Measurements from ENCODE around the gene WHRN. TPM values are rescaled to one million over a fixed set of nuclear protein-coding genes. Genes with fewer than 3 reads are reported as not detected.

The WHRN gene
- total RNA-seq, 4 donors from 2014 or later = 5.4 to 23.6 (median 8.5) TPM

GRCh38 chr9:114497236-114497635 lies 8.0 kb downstream of the WHRN start:
- intact Hi-C loops (cut with DNase I; ENCODE audit: low total_unique reads) = no loop called here
- no peaks in the 10 kb centered on the region for H3K9me3 ChIP-seq
- no peak overlapping the region for H3K4me3 ChIP-seq
- no peaks in the 10 kb centered on the region for H3K36me3 ChIP-seq
- H3K4me1 ChIP-seq = peaks cover 0 to 6% (median 3%) of the 10 kb centered on the region in 4 donors
- no peak for DNase-seq
- no peak for TF ChIP-seq POLR2A (IDR thresholded peaks at IDR 0.05)
- TF ChIP-seq, protein P1, sequence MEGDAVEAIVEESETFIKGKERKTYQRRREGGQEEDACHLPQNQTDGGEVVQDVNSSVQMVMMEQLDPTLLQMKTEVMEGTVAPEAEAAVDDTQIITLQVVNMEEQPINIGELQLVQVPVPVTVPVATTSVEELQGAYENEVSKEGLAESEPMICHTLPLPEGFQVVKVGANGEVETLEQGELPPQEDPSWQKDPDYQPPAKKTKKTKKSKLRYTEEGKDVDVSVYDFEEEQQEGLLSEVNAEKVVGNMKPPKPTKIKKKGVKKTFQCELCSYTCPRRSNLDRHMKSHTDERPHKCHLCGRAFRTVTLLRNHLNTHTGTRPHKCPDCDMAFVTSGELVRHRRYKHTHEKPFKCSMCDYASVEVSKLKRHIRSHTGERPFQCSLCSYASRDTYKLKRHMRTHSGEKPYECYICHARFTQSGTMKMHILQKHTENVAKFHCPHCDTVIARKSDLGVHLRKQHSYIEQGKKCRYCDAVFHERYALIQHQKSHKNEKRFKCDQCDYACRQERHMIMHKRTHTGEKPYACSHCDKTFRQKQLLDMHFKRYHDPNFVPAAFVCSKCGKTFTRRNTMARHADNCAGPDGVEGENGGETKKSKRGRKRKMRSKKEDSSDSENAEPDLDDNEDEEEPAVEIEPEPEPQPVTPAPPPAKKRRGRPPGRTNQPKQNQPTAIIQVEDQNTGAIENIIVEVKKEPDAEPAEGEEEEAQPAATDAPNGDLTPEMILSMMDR (IDR thresholded peaks at IDR 0.05) = no peak
- TF ChIP-seq EP300 (IDR thresholded peaks at IDR 0.05; ENCODE audit: low read depth) = no peak
- TF ChIP-seq POLR2AphosphoS5 (IDR thresholded peaks at IDR 0.05) = no peak
- 43 to 93% methylated on average over 2 of the region's 2 CpGs for WGBS, 2 donors (ENCODE audit: low coverage in 1 of 2)
- in situ Hi-C loops (cut with MboI; ENCODE audit: low pct_ligation_motif_present in 1 of 4, low pct_unique_long_range_greater_than_20kb in 1 of 4, low sequenced_read_pairs in 3 of 4) = loop anchor here in 2 of 4 donors (10.0 to 25.0 kb wide), 2 partner anchors 158 to 165 kb away; partner anchors contain the start of gene TEX53 (in 2 of the 2)
- H3K27me3 ChIP-seq = no peaks in the 10 kb centered on the region
- no peak overlapping the region for H3K27ac ChIP-seq

DNA sequence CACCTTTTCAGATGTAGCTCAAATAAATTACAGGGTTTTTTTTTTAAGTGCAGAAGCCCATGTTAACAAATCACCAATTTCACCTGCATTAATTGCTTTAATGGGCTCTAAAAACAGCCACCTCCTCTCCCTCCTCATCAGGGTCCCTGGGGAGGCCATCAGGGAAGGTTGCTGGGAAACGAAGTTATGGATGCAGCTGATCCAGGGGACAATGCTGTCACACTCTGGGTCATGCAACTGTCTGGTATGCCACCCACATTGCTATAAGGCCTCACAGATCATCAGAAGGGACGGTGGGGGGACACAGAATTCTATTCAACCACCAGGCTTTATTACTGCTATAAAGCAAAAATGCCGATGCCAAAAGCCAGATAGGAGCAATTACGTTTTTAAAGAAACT lies 9.3 kb downstream of the WHRN start:
- Histone ChIP-seq H3K4me1 (no peaks in the 10 kb centered on the region), H3K36me3 (no peaks in the 10 kb centered on the region), H3K9me3 (no peaks in the 10 kb centered on the region), H3K27ac (no peak overlapping the region), H3K4me3 (no peak overlapping the region), H3K27me3 (no peaks in the 10 kb centered on the region)
- intact Hi-C loops (cut with DNase I; ENCODE audit: low total_unique reads) = no loop called here
- TF ChIP-seq POLR2AphosphoS5 (IDR thresholded peaks at IDR 0.05) (no peak), POLR2A (IDR thresholded peaks at IDR 0.05) (no peak), EP300 (IDR thresholded peaks at IDR 0.05; ENCODE audit: low read depth) (no peak)
- TF ChIP-seq, protein P1 (IDR thresholded peaks at IDR 0.05) = no peak
- in situ Hi-C loops (cut with MboI; ENCODE audit: low pct_ligation_motif_present in 1 of 4, low pct_unique_long_range_greater_than_20kb in 1 of 4, low sequenced_read_pairs in 3 of 4) = loop anchor here in 2 of 4 donors (10.0 to 25.0 kb wide), 2 partner anchors 159 to 166 kb away; partner anchors contain the start of gene TEX53 (in 2 of the 2)
- WGBS, 2 donors (ENCODE audit: low coverage in 1 of 2) = 46 to 54% methylated on average over 3 to 4 of the region's 4 CpGs
- no peak for DNase-seq

DNA sequence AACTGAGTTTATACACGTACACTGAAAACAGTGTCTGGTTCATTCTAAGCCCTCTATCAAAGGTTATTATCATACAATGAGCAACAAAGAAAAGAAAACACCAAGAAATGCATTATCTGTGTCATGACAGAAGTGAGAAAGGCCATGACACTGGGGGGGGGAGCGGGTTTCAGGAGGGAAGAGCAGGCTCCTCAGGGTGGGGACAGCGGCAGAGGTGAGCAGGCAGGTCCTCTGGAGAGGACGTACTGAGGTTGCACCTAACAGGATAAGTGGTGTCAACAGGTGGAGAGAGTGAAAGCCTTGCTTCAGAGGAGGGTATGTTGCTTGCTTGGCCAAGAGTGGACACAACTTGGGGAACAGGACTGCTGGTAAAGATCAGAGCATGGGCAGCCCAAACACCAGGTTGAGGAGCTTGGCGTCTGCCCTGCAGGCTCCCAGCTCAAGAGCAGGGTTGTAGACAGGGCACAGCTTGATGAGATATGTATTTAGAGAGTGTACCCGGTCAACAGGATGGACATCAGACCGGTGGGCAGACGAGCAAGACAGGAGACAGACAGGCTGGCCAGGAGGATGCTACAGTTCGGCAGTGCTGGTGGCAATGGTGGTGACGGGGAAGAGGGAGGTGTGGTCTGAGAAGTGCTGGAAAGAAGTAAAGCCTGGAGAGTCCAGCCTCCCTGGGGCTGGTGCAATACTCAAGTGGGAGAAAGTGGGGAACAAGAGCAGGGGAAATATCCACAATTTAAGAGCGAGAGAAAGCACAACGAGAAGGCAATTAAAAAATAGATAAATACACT lies 10.3 kb downstream of the WHRN start:
- Histone ChIP-seq H3K4me1 (no peaks in the 10 kb centered on the region), H3K4me3 (no peak overlapping the region), H3K27ac (no peak overlapping the region), H3K9me3 (no peaks in the 10 kb centered on the region), H3K27me3 (no peaks in the 10 kb centered on the region), H3K36me3 (no peaks in the 10 kb centered on the region)
- 75 to 77% methylated on average over 4 to 12 of the region's 12 CpGs for WGBS, 2 donors (ENCODE audit: low coverage in 1 of 2)
- intact Hi-C loops (cut with DNase I; ENCODE audit: low total_unique reads) (no loop called here), in situ Hi-C loops (cut with MboI; ENCODE audit: low pct_ligation_motif_present in 1 of 4, low pct_unique_long_range_greater_than_20kb in 1 of 4, low sequenced_read_pairs in 3 of 4) (loop anchor here in 2 of 4 donors (10.0 to 25.0 kb wide), 2 partner anchors 160 to 167 kb away; partner anchors contain the start of gene TEX53 (in 2 of the 2))
- DNase-seq = no peak
- TF ChIP-seq POLR2A (IDR thresholded peaks at IDR 0.05) = no peak
- TF ChIP-seq, protein P1 (IDR thresholded peaks at IDR 0.05) = no peak
- TF ChIP-seq EP300 (IDR thresholded peaks at IDR 0.05; ENCODE audit: low read depth) = no peak
- TF ChIP-seq POLR2AphosphoS5 (IDR thresholded peaks at IDR 0.05) = no peak

DNA sequence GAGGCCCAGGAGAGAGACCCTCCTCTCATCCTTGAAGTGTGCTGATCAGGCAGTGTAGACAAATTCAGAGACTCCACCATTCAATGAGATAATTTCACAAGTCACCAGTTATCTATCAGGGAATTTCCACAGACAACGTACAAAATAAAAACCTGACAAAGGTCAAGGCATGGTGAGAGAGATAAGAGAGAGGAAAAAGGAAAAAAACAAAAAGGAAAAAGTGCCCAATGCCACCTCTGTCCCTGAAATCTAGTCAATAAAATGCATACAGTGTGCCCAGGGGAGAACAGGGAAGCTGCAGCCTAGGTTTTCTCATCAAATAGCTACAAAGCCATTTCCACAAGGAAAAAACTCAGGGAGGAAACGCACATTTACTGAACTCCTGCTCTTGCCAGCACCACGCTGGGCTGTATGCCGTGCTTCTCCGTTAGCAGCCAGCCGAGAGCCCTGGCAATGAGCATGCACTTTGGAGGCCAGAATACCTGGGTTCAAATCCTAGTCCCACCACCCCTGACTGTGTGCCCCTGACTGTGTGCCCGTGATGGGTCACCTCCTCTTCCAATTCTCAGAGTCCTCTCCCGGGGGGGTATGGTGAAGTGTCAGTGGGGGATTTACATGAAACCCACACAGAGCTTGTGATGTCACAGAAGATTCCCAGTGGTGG lies 11.6 kb downstream of the WHRN start:
- WGBS, 2 donors (ENCODE audit: low coverage in 1 of 2) = 47 to 70% methylated on average over 2 to 8 of the region's 8 CpGs
- in situ Hi-C loops (cut with MboI; ENCODE audit: low pct_ligation_motif_present in 1 of 4, low pct_unique_long_range_greater_than_20kb in 1 of 4, low sequenced_read_pairs in 3 of 4) = loop anchor here in 2 of 4 donors (10.0 to 25.0 kb wide), 2 partner anchors 161 to 169 kb away; partner anchors contain the start of gene TEX53 (in 2 of the 2)
- intact Hi-C loops (cut with DNase I; ENCODE audit: low total_unique reads) = no loop called here

More for the DNA sequence above, 11.6 kb downstream of the WHRN start:
- no peak for TF ChIP-seq EP300 (IDR thresholded peaks at IDR 0.05; ENCODE audit: low read depth)
- no peak for TF ChIP-seq POLR2AphosphoS5 (IDR thresholded peaks at IDR 0.05)
- TF ChIP-seq POLR2A (IDR thresholded peaks at IDR 0.05) = no peak
- TF ChIP-seq, protein P1 (IDR thresholded peaks at IDR 0.05) = no peak
- Histone ChIP-seq H3K27me3 (no peaks in the 10 kb centered on the region), H3K4me1 (no peaks in the 10 kb centered on the region), H3K9me3 (no peaks in the 10 kb centered on the region), H3K4me3 (no peak overlapping the region), H3K27ac (no peak overlapping the region), H3K36me3 (no peaks in the 10 kb centered on the region)
- DNase-seq = no peak

Measured in transverse colon (tissue), 4 donors.